Ovary (tissue), 9 donors: ENCODE measurements around the gene LIMA1. TPM values are rescaled to one million over a fixed set of nuclear protein-coding genes. Genes with fewer than 3 reads are reported as not detected.

ENCODE experiments used
- DNase-seq, 5 donors: peaks; one replicate each; pipeline ENCODE4 v3.0.0-alpha.2; 2019 to 2020
- H3K27ac ChIP-seq, 2 donors: fragments of 200-600 bp; one replicate each; pipeline versions ENCODE4 v1.5.1 to v1.8.0; 2019 to 2022
- H3K27me3 ChIP-seq: fragments of 200-600 bp; one replicate; pipeline ENCODE4 v1.8.0; 2022
- H3K36me3 ChIP-seq: fragments of 200-600 bp; sonication (generic); one replicate; pipeline ENCODE4 v1.5.1; 2019
- H3K4me1 ChIP-seq: one replicate; pipeline ENCODE4 v1.8.1; 2013; ENCODE audit warnings: mild to moderate bottlenecking, moderate library complexity; ENCODE audit not compliant: insufficient read depth
- H3K4me3 ChIP-seq: fragments of 200-600 bp; sonication (generic); one replicate; pipeline ENCODE4 v1.5.1; 2017
- H3K9me3 ChIP-seq, 2 donors: fragments of 200-600 bp in 1 of 2; sonication (generic) in 1 of 2; one replicate each; pipeline versions ENCODE4 v1.5.1 to v1.8.1; 2013 to 2019; ENCODE audit warnings: mild to moderate bottlenecking in 1 of 2, moderate library complexity in 1 of 2
- EP300 ChIP-seq: sonication (generic); formaldehyde crosslinking; IDR thresholded peaks from one replicate; pipeline ENCODE4 v1.6.1; 2017; ENCODE audit warnings: antibody characterized with exemption
- POLR2A ChIP-seq: fragments of 450-650 bp; IDR thresholded peaks from one replicate; pipeline ENCODE4 v1.6.1; 2017; ENCODE audit warnings: antibody characterized with exemption, mild to moderate bottlenecking, moderate library complexity
- WGBS, 3 donors: extraction: QIAGEN DNeasy Blood & Tissue Kit in 1 of 3; methylation state at CpG; one replicate each; pipeline versions ENCODE4 v1.1.5 to v1.1.7; 2013 to 2017; 5-methylcytosine and 5-hydroxymethylcytosine counted together
- intact Hi-C, 4 donors: fragments of 100-400 bp; cut with DNase I; formaldehyde crosslinking; loops; one replicate each; pipeline versions ENCODE4 v1.11.0 to v1.15.1; 2022 to 2023
- polyA plus RNA-seq, 2 donors: library from polyadenylated mRNA; stranded (reverse); fragments of 200-250 nt in 1 of 2; fragments of 350-450 nt in 1 of 2; fragmentation: Illumina TruSeq in 1 of 2; extraction: RNeasy Lipid Tissue Mini Kit (QIAGEN cat#74804) in 1 of 2; gene quantifications; one replicate each; pipeline ENCODE4 v1.2.3, GENCODE V29; 2013 to 2014
- total RNA-seq, 7 donors: library from RNA; depleted of rRNA in 2 of 7; stranded (reverse); fragments of >200 nt in 2 of 7; fragmentation: NEBNext Ultra II Directional in 3 of 7; extraction: Animal tissue kit (Norgen Biotek cat#: 25700) in 3 of 7; gene quantifications; one replicate each; pipeline versions ENCODE4 v1.1.0 to v1.2.4, GENCODE V29; 2016 to 2023
- TF ChIP-seq, protein P1 (sequence below), 3 donors: fragments of 450-650 bp in 2 of 3; fragments of 200-600 bp in 1 of 3; IDR thresholded peaks; one replicate each; pipeline versions ENCODE4 v1.5.1 to v1.8.0; 2016 to 2022; ENCODE audit warnings: antibody characterized with exemption in 3 of 3, mild to moderate bottlenecking in 1 of 3
- donor health status: DM: no; HTN: no; CAD: no; lungs with moderate emphysema.
- donor health status: DM: no; HTN: no; CAD: no.
- donor health status: Bipolar disorder and iron deficiency.
- donor health status: DM: yes; HTN: yes; CAD: no.
- donor health status: DM: no; HTN: no; CAD: no.
- donor health status: DM: yes; HTN: yes; CAD: no.

Gene LIMA1
- total and polyA plus RNA-seq, 9 donors, result 28.0 to 80.0 (median 45.2) TPM

DNA sequence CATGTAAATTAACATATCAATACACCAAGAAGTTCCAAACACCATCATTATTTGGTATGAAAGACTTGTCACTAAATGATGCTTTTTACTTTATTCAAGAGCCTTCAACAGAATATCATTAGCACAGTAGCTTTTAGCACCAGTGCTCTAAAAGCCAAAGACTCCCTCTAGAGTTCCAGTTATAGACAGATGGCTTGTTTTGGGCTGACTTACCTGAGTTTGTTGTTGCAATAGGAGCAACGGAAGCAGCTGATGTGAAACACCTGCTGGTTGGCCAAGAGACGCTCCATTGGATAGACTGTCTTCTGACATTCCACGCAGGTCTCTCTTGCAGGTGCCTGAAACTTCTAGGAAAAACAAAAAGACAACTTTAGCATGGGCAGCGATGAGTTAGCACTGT, 101.6 kb downstream of the LIMA1 start:
- intact Hi-C loops, result loop anchor here in 1 of 4 donors (10.0 kb wide), 1 partner anchor 133 kb away; no protein-coding TSS in a partner anchor
- H3K9me3 ChIP-seq, result no peaks in the 10 kb centered on the region
- DNase-seq, result no peak
- H3K27me3 ChIP-seq, result no peaks in the 10 kb centered on the region
- WGBS, 3 donors, result 80 to 82% (median 80%) methylated on average over 4 of the region's 4 CpGs
- H3K4me1 ChIP-seq, result peaks cover 2% of the 10 kb centered on the region
- no peak overlapping the region for H3K27ac ChIP-seq
- H3K36me3 ChIP-seq, result no peaks in the 10 kb centered on the region
- H3K4me3 ChIP-seq, result no peak overlapping the region
- TF ChIP-seq EP300 (no peak), POLR2A (no peak)
- TF ChIP-seq, protein P1, sequence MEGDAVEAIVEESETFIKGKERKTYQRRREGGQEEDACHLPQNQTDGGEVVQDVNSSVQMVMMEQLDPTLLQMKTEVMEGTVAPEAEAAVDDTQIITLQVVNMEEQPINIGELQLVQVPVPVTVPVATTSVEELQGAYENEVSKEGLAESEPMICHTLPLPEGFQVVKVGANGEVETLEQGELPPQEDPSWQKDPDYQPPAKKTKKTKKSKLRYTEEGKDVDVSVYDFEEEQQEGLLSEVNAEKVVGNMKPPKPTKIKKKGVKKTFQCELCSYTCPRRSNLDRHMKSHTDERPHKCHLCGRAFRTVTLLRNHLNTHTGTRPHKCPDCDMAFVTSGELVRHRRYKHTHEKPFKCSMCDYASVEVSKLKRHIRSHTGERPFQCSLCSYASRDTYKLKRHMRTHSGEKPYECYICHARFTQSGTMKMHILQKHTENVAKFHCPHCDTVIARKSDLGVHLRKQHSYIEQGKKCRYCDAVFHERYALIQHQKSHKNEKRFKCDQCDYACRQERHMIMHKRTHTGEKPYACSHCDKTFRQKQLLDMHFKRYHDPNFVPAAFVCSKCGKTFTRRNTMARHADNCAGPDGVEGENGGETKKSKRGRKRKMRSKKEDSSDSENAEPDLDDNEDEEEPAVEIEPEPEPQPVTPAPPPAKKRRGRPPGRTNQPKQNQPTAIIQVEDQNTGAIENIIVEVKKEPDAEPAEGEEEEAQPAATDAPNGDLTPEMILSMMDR (IDR thresholded peaks at IDR 0.05), result no peak

DNA sequence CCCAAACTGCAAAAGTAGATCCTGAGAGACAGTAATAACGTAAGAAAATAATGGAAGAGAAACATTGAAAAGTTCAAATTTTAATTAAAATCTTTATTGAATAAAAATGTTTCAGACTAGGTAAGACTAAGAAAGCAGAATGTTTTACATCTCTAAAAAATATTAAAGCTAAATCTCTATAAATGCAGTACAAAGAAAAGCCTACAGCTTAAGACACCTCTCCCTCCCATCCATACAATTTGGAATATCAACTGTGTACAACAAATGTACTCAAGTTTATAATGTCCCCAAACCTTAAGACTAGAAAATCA, 107.6 kb downstream of the LIMA1 start:
- WGBS, 3 donors, result 18 to 29% (median 27%) methylated on average over 1 of the region's 1 CpG
- H3K9me3 ChIP-seq, result no peaks in the 10 kb centered on the region
- H3K27me3 ChIP-seq, result no peaks in the 10 kb centered on the region
- DNase-seq, result no peak
- H3K4me3 ChIP-seq, result no peak overlapping the region
- intact Hi-C loops, result loop anchor here in 3 of 4 donors (2.0 to 10.0 kb wide), 4 partner anchors 98 to 211 kb away; partner anchors contain the start of gene AQP5 (in 1 of the 3)
- TF ChIP-seq, protein P1 (IDR thresholded peaks at IDR 0.05), result no peak
- TF ChIP-seq POLR2A (no peak), EP300 (no peak)
- no peaks in the 10 kb centered on the region for H3K36me3 ChIP-seq
- H3K27ac ChIP-seq, result no peak overlapping the region
- H3K4me1 ChIP-seq, result no peaks in the 10 kb centered on the region

DNA sequence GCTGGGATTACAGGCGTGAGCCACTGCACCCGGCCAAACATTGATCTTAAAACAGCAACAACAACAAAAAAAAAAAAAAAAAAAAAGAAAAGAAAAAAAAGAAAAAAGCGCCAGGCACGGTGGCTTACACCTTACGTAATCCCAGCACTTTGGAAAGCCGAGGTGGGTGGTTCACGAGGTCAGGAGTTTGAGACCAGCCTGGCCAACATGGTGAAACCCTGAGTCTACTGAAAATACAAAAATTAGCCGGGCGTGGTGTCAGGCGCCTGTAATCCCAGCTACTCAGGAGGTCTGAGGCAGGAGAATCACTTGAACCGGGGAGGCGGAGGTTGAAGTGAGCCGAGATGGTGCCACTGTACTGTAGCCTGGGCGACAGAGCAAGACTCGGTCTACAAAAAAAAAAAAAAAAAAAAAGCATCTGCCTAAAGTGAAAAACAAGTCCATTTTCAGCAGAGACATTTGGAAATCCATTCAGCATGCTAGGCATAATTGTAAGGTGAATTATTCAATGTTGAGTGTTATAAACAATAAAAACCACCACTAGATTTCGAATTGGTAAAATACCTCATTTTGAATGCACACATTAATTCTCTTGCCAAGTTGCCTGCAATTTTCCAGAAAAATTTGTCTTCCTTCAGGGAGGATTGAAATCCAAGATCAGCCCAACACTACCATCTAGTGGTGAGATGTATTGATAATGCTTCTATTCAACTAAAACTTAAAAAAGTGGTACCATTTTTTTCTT, 108.2 kb downstream of the LIMA1 start:
- no peaks in the 10 kb centered on the region for H3K27me3 ChIP-seq
- intact Hi-C loops, result loop anchor here (2.0 to 10.0 kb wide), 4 partner anchors 98 to 210 kb away; partner anchors contain the start of gene AQP5 (in 1 of the 4)
- no peaks in the 10 kb centered on the region for H3K9me3 ChIP-seq
- no peaks in the 10 kb centered on the region for H3K4me1 ChIP-seq
- no peaks in the 10 kb centered on the region for H3K36me3 ChIP-seq
- H3K4me3 ChIP-seq, result no peak overlapping the region
- DNase-seq, result no peak
- H3K27ac ChIP-seq, result no peak overlapping the region
- TF ChIP-seq EP300 (no peak), POLR2A (peak; percentile 16)
- TF ChIP-seq, protein P1 (IDR thresholded peaks at IDR 0.05), result peak; percentile 41 to 78 (median 77)
- WGBS, 3 donors, result 53 to 65% (median 59%) methylated on average over 16 of the region's 16 CpGs

DNA sequence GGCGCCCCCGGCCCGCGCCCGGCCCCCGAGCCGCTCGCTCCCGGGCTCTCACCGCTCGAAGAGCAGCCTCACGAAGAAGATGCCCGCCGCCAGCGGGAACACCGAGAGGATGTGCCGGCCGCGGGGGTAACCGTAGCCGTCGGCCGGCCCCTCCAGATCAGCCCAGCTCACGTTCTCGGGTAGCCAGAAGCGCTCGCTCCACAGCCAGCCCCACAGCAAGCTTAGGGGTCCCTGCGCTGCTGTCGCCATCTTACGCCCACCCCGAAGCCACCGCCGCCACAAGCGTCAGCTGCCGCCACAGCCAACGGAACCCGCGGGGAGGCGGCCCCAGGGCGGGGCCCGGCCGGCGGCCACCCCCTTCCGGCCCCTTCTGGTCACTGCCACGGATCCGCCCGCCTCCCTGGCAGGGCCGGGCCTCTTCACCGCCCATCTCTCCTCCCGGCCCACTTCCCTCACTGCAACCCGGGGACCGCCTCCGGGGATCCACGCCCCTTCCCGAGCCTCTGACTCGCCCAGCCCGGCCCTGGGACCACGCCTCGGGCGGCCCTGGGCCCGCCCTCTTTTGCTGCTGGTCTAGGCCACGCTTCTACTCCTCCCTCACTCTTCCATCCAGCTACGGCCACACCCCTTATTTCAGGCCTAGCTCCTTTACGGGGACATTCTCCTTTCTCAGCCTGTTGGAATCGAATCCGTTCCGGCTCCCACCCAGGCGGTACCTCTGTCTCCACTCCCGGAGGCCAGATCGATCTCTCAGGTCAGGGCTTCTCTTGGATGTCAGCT, 116.1 kb downstream of the LIMA1 start, which contains the start of gene CERS5:
TSS of gene CERS5 (minus strand) at position 321 of the 780 bp plus-strand sequence. CDS start at position 249, 72 bp downstream.
- intact Hi-C loops, result loop anchor here in 3 of 4 donors (5.0 to 10.0 kb wide), 2 partner anchors 52 to 55 kb away; partner anchors contain the start of gene COX14 (in 3 of the 3)

More for the DNA sequence above, 116.1 kb downstream of the LIMA1 start, which contains the start of gene CERS5:
- Histone ChIP-seq H3K4me3 (peak within 1 kb of the TSS; percentile 94), H3K27me3 (no peaks in the 10 kb centered on the region), H3K36me3 (no peaks in the 10 kb centered on the region), H3K4me1 (peaks cover 6% of the 10 kb centered on the region), H3K27ac (peak within 1 kb of the TSS; percentile 26 to 91), H3K9me3 (no peaks in the 10 kb centered on the region)
- WGBS, 3 donors, result 1% methylated on average over 41 to 70 of the region's 70 CpGs
- peak; percentile 88 for TF ChIP-seq POLR2A
- TF ChIP-seq, protein P1 (IDR thresholded peaks at IDR 0.05), result peak in 2 of 3 donors; percentile 62 to 73
- no peak for TF ChIP-seq EP300
- DNase-seq, result peak; percentile 97 to 99 (median 99)
